GM12878 (cell line): ENCODE data around the gene CYP4F3. TPM values are rescaled to one million over a fixed set of nuclear protein-coding genes. Genes with fewer than 3 reads are reported as not detected.
A peak's percentile ranks its signal among the peaks of the same experiment; 100 is the strongest.

Source experiments
- ATAC-seq: fragments of 200-7000 bp; cut with Tn5 transposase; 3 replicates; pipeline ENCODE4 v1.9.1; 2020; ENCODE audit warnings: mild to moderate bottlenecking, moderate library complexity
- BruUV-seq: library from RNA; stranded (reverse); fragments of 400-500 nt; replicated peaks from 2 replicates; lab custom pipeline; 2021; lab: Mats Ljungman, UMichigan
- CTCF ChIA-PET: fragments of 300-600 bp; sonication (Branson Sonifier 250); formaldehyde crosslinking; extraction: SDS; loops from one replicate; lab custom pipeline; 2021; ENCODE audit warnings: inconsistent platforms; lab: Yijun Ruan, JAX
- POLR2A ChIA-PET: fragments of 350-600 bp; formaldehyde crosslinking; extraction: SDS; loops from one replicate; lab custom pipeline; 2021; ENCODE audit warnings: inconsistent platforms; lab: Charles Lee
- RAD21 ChIA-PET: fragments of 300-600 bp; sonication (Branson Sonifier 250); formaldehyde crosslinking; loops from one replicate; lab custom pipeline; 2023; ENCODE audit warnings: antibody characterized with exemption; ENCODE audit not compliant: unreplicated experiment; lab: Charles Lee
- SMC1A ChIA-PET: fragments of 300-600 bp; sonication (Branson Sonifier 250); formaldehyde crosslinking; loops from one replicate; lab custom pipeline; 2023; ENCODE audit not compliant: unreplicated experiment, uncharacterized antibody; lab: Charles Lee
- DNase-seq: peaks from one replicate; pipeline ENCODE4 v3.0.0-alpha.2; 2011; ENCODE audit warnings: low read depth, low spot score
- FAIRE-seq: peaks from 3 replicates; lab custom pipeline; 2011; peaks lifted over from hg19 to GRCh38; lab: Jason Lieb, UNC
- H2AFZ ChIP-seq: 2 replicates; pipeline ENCODE4 v1.6.0; 2011; ENCODE audit warnings: low read depth, low read length, control low read depth; ENCODE audit not compliant: control insufficient read depth
- H3K27ac ChIP-seq: 2 replicates; pipeline ENCODE4 v1.5.1; 2011; ENCODE audit warnings: control low read depth; ENCODE audit not compliant: control insufficient read depth, insufficient read depth
- H3K27me3 ChIP-seq, 2 experiments: replicated peaks in 1 of 2; 2 replicates each; pipeline versions ENCODE4 v1.6.0 to v1.6.1; 2011; ENCODE audit warnings: low read length in 1 of 2; ENCODE audit not compliant: control insufficient read depth in 2 of 2, insufficient read depth in 2 of 2
- H3K36me3 ChIP-seq, 2 experiments: 2 replicates each; pipeline ENCODE4 v1.5.1; 2011; ENCODE audit warnings: low read length in 1 of 2; ENCODE audit not compliant: control insufficient read depth in 2 of 2, insufficient read depth in 2 of 2
- H3K4me1 ChIP-seq: 2 replicates; pipeline ENCODE4 v1.6.1; 2011; ENCODE audit warnings: mild to moderate bottlenecking, low read length, moderate library complexity, mixed read lengths; ENCODE audit not compliant: control insufficient read depth, insufficient read depth
- H3K4me2 ChIP-seq: 2 replicates; pipeline ENCODE4 v1.6.0; 2011; ENCODE audit warnings: control low read depth; ENCODE audit not compliant: control insufficient read depth, insufficient read depth
- H3K4me3 ChIP-seq: fragments of 200-600 bp; sonication (generic); 2 replicates; pipeline ENCODE4 v1.5.1; 2016
- H3K79me2 ChIP-seq: 2 replicates; pipeline ENCODE4 v1.6.0; 2011; ENCODE audit warnings: low read length; ENCODE audit not compliant: control insufficient read depth, insufficient read depth
- H3K9ac ChIP-seq: 2 replicates; pipeline ENCODE4 v1.8.0; 2011; ENCODE audit warnings: low read length, control low read depth, mixed read lengths; ENCODE audit not compliant: control insufficient read depth, insufficient read depth
- H3K9me3 ChIP-seq: replicated peaks from 3 replicates; pipeline ENCODE4 v1.5.1; 2011; ENCODE audit warnings: mild to moderate bottlenecking, low read length; ENCODE audit not compliant: control insufficient read depth, insufficient read depth
- H4K20me1 ChIP-seq: 2 replicates; pipeline ENCODE4 v1.6.0; 2011; ENCODE audit not compliant: control insufficient read depth, insufficient read depth
- EED ChIP-seq: sonication (generic); IDR thresholded peaks from 2 replicates; pipeline ENCODE4 v1.6.1; 2016; ENCODE audit warnings: antibody characterized with exemption, low read depth
- ELK1 ChIP-seq: IDR thresholded peaks from 2 replicates; pipeline ENCODE4 v1.6.1; 2012; ENCODE audit warnings: low read depth, low read length, improper control_type of control experiment
- FOXM1 ChIP-seq: IDR thresholded peaks from 2 replicates; pipeline ENCODE4 v1.6.1; 2012; ENCODE audit warnings: low read depth, mild to moderate bottlenecking, inconsistent platforms, low read length, moderate library complexity
- KLF5 ChIP-seq: fragments of 450-650 bp; IDR thresholded peaks from 2 replicates; pipeline ENCODE4 v1.6.1; 2014; ENCODE audit warnings: mild to moderate bottlenecking; ENCODE audit not compliant: partially characterized antibody
- NFIC ChIP-seq: IDR thresholded peaks from 2 replicates; pipeline ENCODE4 v1.6.1; 2012; ENCODE audit warnings: low read depth, mild to moderate bottlenecking, inconsistent platforms, low read length, moderate library complexity
- RAD51 ChIP-seq: fragments of 450-650 bp; IDR thresholded peaks from 2 replicates; pipeline ENCODE4 v1.6.1; 2016; ENCODE audit warnings: moderate library complexity, mild to moderate bottlenecking, inconsistent platforms
- RFX5 ChIP-seq: IDR thresholded peaks from 2 replicates; pipeline ENCODE4 v1.6.1; 2011; ENCODE audit warnings: low read depth, low read length, improper control_type of control experiment
- SRF ChIP-seq, 2 experiments: IDR thresholded peaks; 2 replicates each; pipeline ENCODE4 v1.6.1; 2011; ENCODE audit warnings: low read depth in 2 of 2, low read length in 2 of 2, mild to moderate bottlenecking in 1 of 2, moderate library complexity in 1 of 2
- SUZ12 ChIP-seq: fragments of 200-600 bp; sonication (generic); IDR thresholded peaks from one replicate; pipeline ENCODE4 v1.6.1; 2018; ENCODE audit warnings: antibody characterized with exemption, mild to moderate bottlenecking; ENCODE audit not compliant: unreplicated experiment
- YY1 ChIP-seq: IDR thresholded peaks from 2 replicates; pipeline ENCODE4 v1.6.1; 2011; ENCODE audit warnings: low read depth, mild to moderate bottlenecking, low read length
- ZSCAN29 ChIP-seq: fragments of 450-650 bp; IDR thresholded peaks from 2 replicates; pipeline ENCODE4 v1.6.1; 2017; ENCODE audit warnings: mild to moderate bottlenecking, moderate library complexity
- WGBS: methylation state at CpG from one replicate; pipeline ENCODE4 v1.1.6; 2016; ENCODE audit warnings: low lambda C conversion rate; ENCODE audit not compliant: insufficient replicate concordance, insufficient coverage; ENCODE audit errors: missing lambda C conversion rate; 5-methylcytosine and 5-hydroxymethylcytosine counted together
- in situ Hi-C: fragments of 300-500 bp; cut with MboI; formaldehyde crosslinking; loops from 9 replicates; pipeline ENCODE4 v1.14.3; 2018; ENCODE audit warnings: mixed read lengths
- intact Hi-C: fragments of 100-400 bp; cut with micrococcal nuclease; formaldehyde crosslinking; loops from one replicate; pipeline ENCODE4 v1.14.2; 2022; ENCODE audit not compliant: unreplicated experiment
- polyA plus RNA-seq, 11 experiments: library from polyadenylated mRNA; depleted of rRNA in 4 of 11; unstranded in 6 of 11; stranded (reverse) in 5 of 11; fragments of >200 nt; fragmentation: Nextera tagmentation in 4 of 11; fragmentation: Illumina TruSeq in 1 of 11; extraction: Ambion mirVana in 4 of 11; extraction: Trizol in 1 of 11; gene quantifications; 1 replicate in 1 of 11; 2 replicates in 10 of 11; pipeline versions ENCODE4 v1.2.1 to v1.2.3, GENCODE V29; 2011 to 2016; ENCODE audit warnings: inconsistent platforms in 2 of 11, missing spikeins in 2 of 11, low read depth in 1 of 11
- total RNA-seq, 4 experiments: library from RNA; depleted of rRNA in 3 of 4; stranded (reverse); fragments of >200 nt in 3 of 4; fragmentation: Illumina TruSeq in 1 of 4; extraction: Trizol in 1 of 4; gene quantifications; 2 replicates each; pipeline versions ENCODE4 v1.2.1 to v1.2.3, GENCODE V29; 2013 to 2021
- TF ChIP-seq, protein P1 (sequence below): IDR thresholded peaks from 2 replicates; pipeline ENCODE4 v1.6.1; 2012; ENCODE audit warnings: low read depth, low read length, improper control_type of control experiment

CYP4F3 gene
- total and polyA plus RNA-seq, 10 of the 15 experiments (the other 5 are each of a cell fraction or from before 2014, with no cell fraction given), result 0.08 to 4.7 (median 1.2) TPM

DNA sequence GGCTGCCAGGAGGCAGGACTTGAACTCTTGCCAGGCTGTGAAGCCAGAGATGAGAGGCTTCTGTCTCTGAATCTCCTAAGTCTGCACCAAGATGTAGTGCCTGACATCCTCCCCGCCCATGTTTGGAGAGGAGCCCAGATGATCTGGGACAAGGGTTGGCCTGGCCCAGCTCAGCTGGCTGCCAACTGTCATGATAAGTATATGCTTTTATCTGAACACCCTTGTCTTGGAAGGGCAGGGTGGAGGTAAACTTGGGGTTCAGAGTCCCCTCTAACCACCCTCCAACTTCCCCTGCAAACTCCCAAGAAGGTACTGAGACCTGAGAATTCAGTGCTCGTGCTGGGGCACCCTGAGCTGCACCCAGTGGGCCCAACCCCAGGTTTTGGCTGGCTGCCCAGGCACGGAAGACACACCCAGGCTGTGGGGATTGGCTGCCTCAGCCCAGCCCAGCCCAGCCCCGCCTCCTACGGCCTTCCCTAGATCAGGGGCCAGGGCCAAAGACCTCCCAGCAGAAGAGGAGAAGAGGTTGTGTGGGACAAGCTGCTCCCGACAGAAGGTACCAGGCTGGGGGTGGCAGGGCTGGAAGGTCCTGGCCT lies 32.0 kb downstream of the CYP4F3 start, which contains the start of gene CYP4F12:
Gene CYP4F12, plus strand, starts transcription at position 508 of the 596 bp plus-strand sequence. CDS start 443 bp downstream, outside the sequence.
- Histone ChIP-seq H3K4me3 (no peak within 1 kb of the TSS), H4K20me1 (no peaks in the 10 kb centered on the region), H3K27me3 (no peaks in the 10 kb centered on the region), H3K9ac (no peak within 1 kb of the TSS), H3K4me2 (no peak within 1 kb of the TSS), H3K9me3 (no peaks in the 10 kb centered on the region), H3K79me2 (no peaks in the 10 kb centered on the region), H3K36me3 (no peaks in the 10 kb centered on the region), H3K27ac (no peak within 1 kb of the TSS), H3K4me1 (no peaks in the 10 kb centered on the region), H2AFZ (no peak within 1 kb of the TSS)
- ChIA-PET POLR2A (no interaction called here), SMC1A (no interaction called here), CTCF (no interaction called here), RAD21 (no interaction called here)
- ATAC-seq (peak; percentile 46), DNase-seq (no peak), FAIRE-seq (no peak)
- intact Hi-C loops, result no loop called here
- in situ Hi-C loops, result loop anchor here (5.0 kb wide), 1 partner anchor 105 kb away; no protein-coding TSS in a partner anchor
- 5% methylated on average over 6 of the region's 6 CpGs for WGBS
- no peak for TF ChIP-seq YY1
- TF ChIP-seq, protein P1, sequence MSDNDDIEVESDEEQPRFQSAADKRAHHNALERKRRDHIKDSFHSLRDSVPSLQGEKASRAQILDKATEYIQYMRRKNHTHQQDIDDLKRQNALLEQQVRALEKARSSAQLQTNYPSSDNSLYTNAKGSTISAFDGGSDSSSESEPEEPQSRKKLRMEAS, result no peak
- no peak for TF ChIP-seq RFX5
- TF ChIP-seq KLF5, result no peak
- TF ChIP-seq FOXM1, result no peak
- no peak for TF ChIP-seq SUZ12
- no peak for TF ChIP-seq ELK1
- no peak for TF ChIP-seq ZSCAN29
- TF ChIP-seq SRF (IDR thresholded peaks at IDR 0.05; ENCODE audit: low read depth in 2 of 2, low read length in 2 of 2), result no peak
- TF ChIP-seq EED, result no peak
- TF ChIP-seq NFIC, result no peak
- TF ChIP-seq RAD51, result no peak
- BruUV-seq, result no TSS peak
